Calu3 (cell line): ENCODE results near the gene CDH13. TPM values are rescaled to one million over a fixed set of nuclear protein-coding genes. Genes with fewer than 3 reads are reported as not detected.

Experiments used
- BruUV-seq: library from RNA; stranded (reverse); fragments of 400-500 nt; replicated peaks from 2 replicates; lab custom pipeline; 2021; lab: Mats Ljungman, UMichigan
- CTCF ChIA-PET: fragments of 300-600 bp; sonication (Branson Sonifier 250); formaldehyde crosslinking; loops from one replicate; lab custom pipeline; 2022; ENCODE audit warnings: antibody characterized with exemption; lab: Charles Lee
- DNase-seq: peaks from one replicate; pipeline ENCODE4 v3.0.0; 2022
- H3K27ac Mint-ChIP-seq: one replicate; pipeline ENCODE4 v1.8.0; 2022; ENCODE audit warnings: mixed read lengths; ENCODE audit not compliant: unreplicated experiment
- H3K27me3 Mint-ChIP-seq: one replicate; pipeline ENCODE4 v1.8.0; 2022; ENCODE audit warnings: mixed read lengths; ENCODE audit not compliant: unreplicated experiment
- H3K36me3 Mint-ChIP-seq: one replicate; pipeline ENCODE4 v1.8.0; 2022; ENCODE audit warnings: mild to moderate bottlenecking, moderate library complexity, mixed read lengths; ENCODE audit not compliant: insufficient read depth, unreplicated experiment
- H3K4me1 Mint-ChIP-seq: one replicate; pipeline ENCODE4 v1.8.0; 2022; ENCODE audit warnings: mild to moderate bottlenecking, low read depth, mixed read lengths; ENCODE audit not compliant: unreplicated experiment
- H3K4me3 Mint-ChIP-seq: one replicate; pipeline ENCODE4 v1.8.0; 2022; ENCODE audit warnings: mild to moderate bottlenecking, low read depth, moderate library complexity, mixed read lengths; ENCODE audit not compliant: unreplicated experiment
- H3K9me3 Mint-ChIP-seq: one replicate; pipeline ENCODE4 v1.8.0; 2022; ENCODE audit warnings: low read depth, mixed read lengths; ENCODE audit not compliant: unreplicated experiment
- intact Hi-C: fragments of 100-400 bp; cut with micrococcal nuclease; formaldehyde crosslinking; loops from one replicate; pipeline ENCODE4 v1.10.0; 2022; ENCODE audit not compliant: unreplicated experiment
- total RNA-seq: library from RNA; stranded (reverse); gene quantifications from 2 replicates; pipeline ENCODE4 v1.2.3, GENCODE V29; 2022
- TF ChIP-seq, protein P1 (sequence below): fragments of 200-600 bp; IDR thresholded peaks from one replicate; pipeline ENCODE4 v1.8.0; 2022; ENCODE audit warnings: antibody characterized with exemption; ENCODE audit not compliant: unreplicated experiment

The CDH13 gene
- total RNA-seq, 1 experiment from 2014 or later = not detected

DNA sequence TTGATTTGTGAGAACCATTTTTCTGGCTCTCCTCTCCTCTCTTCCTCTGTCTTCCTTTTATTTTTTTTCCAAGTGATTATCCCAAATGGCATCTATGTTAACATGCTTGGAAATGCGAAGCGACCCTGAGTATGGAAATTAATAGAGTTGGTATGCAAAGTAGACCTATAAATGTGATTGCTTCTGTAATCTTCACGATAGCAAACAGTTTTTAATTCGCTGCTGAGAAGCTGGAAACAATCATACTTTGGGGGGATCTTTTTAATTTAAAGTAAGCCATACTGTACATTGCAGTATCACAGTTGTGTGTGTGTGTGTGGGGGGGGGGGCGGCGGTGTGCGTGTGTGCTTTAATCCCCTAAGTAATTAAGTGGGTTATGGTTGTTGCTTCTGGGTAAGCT lies 233.3 kb downstream of the CDH13 start:
- H3K9me3 Mint-ChIP-seq = peaks cover 16% of the 10 kb centered on the region
- BruUV-seq = no TSS peak
- H3K4me1 Mint-ChIP-seq = no peaks in the 10 kb centered on the region
- no peak for DNase-seq
- CTCF ChIA-PET = no interaction called here
- no peaks in the 10 kb centered on the region for H3K36me3 Mint-ChIP-seq
- TF ChIP-seq, protein P1, sequence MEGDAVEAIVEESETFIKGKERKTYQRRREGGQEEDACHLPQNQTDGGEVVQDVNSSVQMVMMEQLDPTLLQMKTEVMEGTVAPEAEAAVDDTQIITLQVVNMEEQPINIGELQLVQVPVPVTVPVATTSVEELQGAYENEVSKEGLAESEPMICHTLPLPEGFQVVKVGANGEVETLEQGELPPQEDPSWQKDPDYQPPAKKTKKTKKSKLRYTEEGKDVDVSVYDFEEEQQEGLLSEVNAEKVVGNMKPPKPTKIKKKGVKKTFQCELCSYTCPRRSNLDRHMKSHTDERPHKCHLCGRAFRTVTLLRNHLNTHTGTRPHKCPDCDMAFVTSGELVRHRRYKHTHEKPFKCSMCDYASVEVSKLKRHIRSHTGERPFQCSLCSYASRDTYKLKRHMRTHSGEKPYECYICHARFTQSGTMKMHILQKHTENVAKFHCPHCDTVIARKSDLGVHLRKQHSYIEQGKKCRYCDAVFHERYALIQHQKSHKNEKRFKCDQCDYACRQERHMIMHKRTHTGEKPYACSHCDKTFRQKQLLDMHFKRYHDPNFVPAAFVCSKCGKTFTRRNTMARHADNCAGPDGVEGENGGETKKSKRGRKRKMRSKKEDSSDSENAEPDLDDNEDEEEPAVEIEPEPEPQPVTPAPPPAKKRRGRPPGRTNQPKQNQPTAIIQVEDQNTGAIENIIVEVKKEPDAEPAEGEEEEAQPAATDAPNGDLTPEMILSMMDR = no peak
- intact Hi-C loops = no loop called here
- H3K27ac Mint-ChIP-seq = no peak overlapping the region
- H3K27me3 Mint-ChIP-seq = no peaks in the 10 kb centered on the region
- no peak overlapping the region for H3K4me3 Mint-ChIP-seq

DNA sequence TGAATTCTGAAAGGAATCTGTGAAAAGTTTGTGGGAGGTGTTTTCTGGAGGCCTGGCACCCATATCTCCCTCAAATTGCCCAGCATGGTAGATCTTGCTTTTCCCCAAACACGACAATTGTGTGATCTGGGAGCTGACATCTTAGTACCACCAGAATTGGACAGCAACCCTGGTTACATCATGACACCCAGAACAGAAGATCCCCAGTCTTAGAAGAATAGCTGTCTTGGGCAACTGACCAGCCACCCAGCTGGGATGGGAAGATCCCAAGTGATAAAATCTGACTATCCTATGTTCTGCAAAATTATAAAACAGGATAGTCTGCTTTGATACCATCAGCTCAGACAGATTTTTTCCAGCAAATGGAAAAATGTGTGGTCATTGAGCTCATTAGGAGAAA lies 235.3 kb downstream of the CDH13 start:
- no peak for DNase-seq
- no TSS peak for BruUV-seq
- CTCF ChIA-PET = no interaction called here
- Mint-ChIP-seq H3K4me1 (no peaks in the 10 kb centered on the region), H3K27ac (no peak overlapping the region), H3K27me3 (no peaks in the 10 kb centered on the region), H3K4me3 (no peak overlapping the region), H3K36me3 (no peaks in the 10 kb centered on the region), H3K9me3 (peaks cover 16% of the 10 kb centered on the region)
- intact Hi-C loops = no loop called here
- TF ChIP-seq, protein P1 = no peak

DNA sequence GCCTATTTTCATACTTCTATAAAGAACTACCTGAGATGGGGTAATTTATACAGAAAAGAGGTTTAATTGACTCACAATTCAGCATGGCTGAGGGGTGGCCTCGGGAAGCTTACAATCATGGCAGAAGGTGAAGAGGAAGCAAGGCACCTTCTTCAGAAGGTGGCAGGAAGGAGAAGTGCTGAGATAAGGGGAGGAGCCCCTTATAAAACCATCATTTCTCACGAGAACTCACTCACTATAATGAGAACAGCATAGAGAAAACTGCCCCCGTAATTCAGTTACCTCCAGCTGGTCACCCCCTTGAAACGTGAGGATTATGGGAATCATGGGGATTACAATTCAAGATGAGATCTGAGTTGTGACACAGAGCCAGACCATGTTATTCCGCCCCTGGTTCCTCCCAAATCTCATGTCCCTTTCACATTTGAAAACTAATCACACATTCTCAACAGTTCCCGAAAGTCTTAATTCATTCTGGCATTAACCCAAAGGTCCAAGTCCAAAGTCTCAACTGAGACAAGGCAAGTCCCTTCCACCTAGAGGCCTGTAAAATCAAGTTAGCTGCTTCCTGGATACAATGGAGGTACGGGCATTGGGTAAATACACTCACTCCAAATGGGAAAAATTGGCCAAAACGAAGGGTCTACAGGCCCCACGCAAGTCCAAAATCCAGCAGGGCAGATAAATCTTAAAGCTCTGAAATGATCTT lies 237.7 kb downstream of the CDH13 start:
- Mint-ChIP-seq H3K27me3 (no peaks in the 10 kb centered on the region), H3K4me1 (no peaks in the 10 kb centered on the region), H3K27ac (no peak overlapping the region), H3K9me3 (peaks cover 14% of the 10 kb centered on the region), H3K36me3 (no peaks in the 10 kb centered on the region), H3K4me3 (no peak overlapping the region)
- no TSS peak for BruUV-seq
- no peak for DNase-seq
- CTCF ChIA-PET = no interaction called here
- intact Hi-C loops = no loop called here
- TF ChIP-seq, protein P1 = no peak

GRCh38 chr16:82865412-82865811 lies 238.6 kb downstream of the CDH13 start:
- DNase-seq = no peak
- CTCF ChIA-PET = no interaction called here
- Mint-ChIP-seq H3K9me3 (peaks cover 13% of the 10 kb centered on the region), H3K27me3 (no peaks in the 10 kb centered on the region), H3K4me1 (no peaks in the 10 kb centered on the region), H3K27ac (no peak overlapping the region), H3K36me3 (no peaks in the 10 kb centered on the region), H3K4me3 (no peak overlapping the region)
- intact Hi-C loops = no loop called here
- no TSS peak for BruUV-seq
- TF ChIP-seq, protein P1 = no peak
